Stomach (tissue), 9 donors: Measurements from ENCODE around the gene MYH11. TPM values are rescaled to one million over a fixed set of nuclear protein-coding genes. Genes with fewer than 3 reads are reported as not detected.
A peak's percentile ranks its signal among the peaks of the same experiment; 100 is the strongest.

Experiments
- DNase-seq, 2 donors: peaks; one replicate each; pipeline versions ENCODE4 v3.0.0 to v3.0.0-alpha.2; 2013 to 2019
- H3K27ac ChIP-seq, 5 donors: fragments of 200-600 bp in 4 of 5; sonication (generic) in 4 of 5; one replicate each; pipeline ENCODE4 v1.5.1; 2013 to 2019; ENCODE audit warnings: mild to moderate bottlenecking in 1 of 5, moderate library complexity in 1 of 5
- H3K27me3 ChIP-seq, 3 donors: fragments of 200-600 bp; sonication (generic); one replicate each; pipeline ENCODE4 v1.5.1; 2017 to 2019; ENCODE audit warnings: mixed run types in 1 of 3
- H3K36me3 ChIP-seq, 4 donors: fragments of 200-600 bp; sonication (generic); 1 replicate in 3 of 4; 2 replicates in 1 of 4; pipeline ENCODE4 v1.5.1; 2016 to 2019
- H3K4me1 ChIP-seq, 4 donors: fragments of 200-600 bp; sonication (generic); one replicate each; pipeline ENCODE4 v1.5.1; 2016 to 2019
- H3K4me3 ChIP-seq, 4 donors: fragments of 200-600 bp; sonication (generic) in 3 of 4; one replicate each; pipeline ENCODE4 v1.5.1; 2016 to 2019; ENCODE audit warnings: mild to moderate bottlenecking in 1 of 4
- H3K9me3 ChIP-seq, 4 donors: fragments of 200-600 bp; sonication (generic); one replicate each; pipeline ENCODE4 v1.5.1; 2016 to 2019
- EP300 ChIP-seq: sonication (generic); formaldehyde crosslinking; IDR thresholded peaks from one replicate; pipeline ENCODE4 v1.6.1; 2017; ENCODE audit warnings: antibody characterized with exemption
- POLR2A ChIP-seq, 4 donors: fragments of 450-650 bp; IDR thresholded peaks; one replicate each; pipeline ENCODE4 v1.6.1; 2016; ENCODE audit warnings: antibody characterized with exemption in 4 of 4, control low read depth in 2 of 4, mild to moderate bottlenecking in 1 of 4, moderate library complexity in 1 of 4
- POLR2AphosphoS5 ChIP-seq, 3 donors: sonication (generic); formaldehyde crosslinking; IDR thresholded peaks; one replicate each; pipeline ENCODE4 v1.6.1; 2016; ENCODE audit warnings: antibody characterized with exemption in 3 of 3
- WGBS, 5 donors: extraction: QIAGEN DNeasy Blood & Tissue Kit in 3 of 5; methylation state at CpG; one replicate each; pipeline versions ENCODE4 v1.1.5 to v1.1.7; 2013 to 2018; 5-methylcytosine and 5-hydroxymethylcytosine counted together
- intact Hi-C: fragments of 100-400 bp; cut with DNase I; formaldehyde crosslinking; loops from one replicate; pipeline ENCODE4 v1.15.1; 2023; ENCODE audit warnings: low total_unique reads
- polyA plus RNA-seq, 3 donors: library from polyadenylated mRNA; stranded (reverse); fragments of 200-250 nt; gene quantifications; one replicate each; pipeline ENCODE4 v1.2.3, GENCODE V29; 2013
- total RNA-seq, 5 donors: library from RNA; depleted of rRNA; stranded (reverse); fragments of >200 nt; gene quantifications; one replicate each; pipeline versions ENCODE4 v1.1.0 to v1.2.3, GENCODE V29; 2014 to 2016
- TF ChIP-seq, protein P1 (sequence below), 7 experiments: fragments of 450-650 bp in 4 of 7; fragments of 200-600 bp in 3 of 7; sonication (generic) in 3 of 7; IDR thresholded peaks; one replicate each; pipeline ENCODE4 v1.5.1; 2016 to 2019; ENCODE audit warnings: antibody characterized with exemption in 7 of 7, control low read depth in 2 of 7, mild to moderate bottlenecking in 1 of 7
- donor health status: healthy with polysubstance abuse.
- donor health status: Bipolar disorder and iron deficiency.
- donor health status: healthy.

The MYH11 gene
- total and polyA plus RNA-seq, 8 donors, result 33.8 to 3,048 (median 865) TPM

DNA sequence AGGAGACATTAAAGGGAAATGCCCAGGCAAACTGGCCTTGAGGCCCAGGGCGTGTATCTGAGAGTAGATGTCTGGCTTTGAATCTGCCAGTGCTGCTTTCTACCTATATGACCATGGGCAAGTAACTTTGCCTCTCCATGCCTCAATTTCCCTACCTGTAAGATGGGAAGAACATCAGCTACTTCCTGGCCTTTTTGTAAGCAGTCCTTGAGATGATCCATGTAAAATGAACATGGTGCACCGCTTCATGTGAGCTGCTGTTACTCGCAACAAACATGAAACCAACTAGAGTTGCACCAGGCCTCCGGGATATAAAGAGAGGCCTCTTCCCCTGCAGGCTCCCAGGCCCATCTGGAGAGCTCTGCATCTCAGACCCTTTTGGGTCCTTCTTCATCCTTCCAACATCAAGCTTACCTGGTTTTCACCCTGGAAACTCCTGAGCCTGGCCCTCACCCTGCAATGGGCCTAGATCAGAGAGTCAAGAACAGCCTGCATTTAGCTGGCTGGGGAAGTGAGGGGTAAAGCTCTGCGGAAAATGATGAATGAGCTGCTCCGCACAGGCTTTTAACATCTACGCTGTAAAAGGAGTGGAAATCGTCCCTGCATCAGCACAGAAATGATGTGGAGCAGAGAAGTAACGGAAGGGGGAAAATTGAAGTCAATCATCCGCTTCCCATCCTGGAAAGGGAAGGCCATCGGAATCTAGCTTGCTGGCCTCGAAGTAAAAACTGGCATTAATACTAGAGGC is 2.3 kb upstream of the MYH11 start:
- Histone ChIP-seq H3K4me3 (no peak overlapping the region), H3K4me1 (peaks cover 6 to 27% (median 22%) of the 10 kb centered on the region in 4 donors), H3K9me3 (no peaks in the 10 kb centered on the region), H3K36me3 (no peaks in the 10 kb centered on the region), H3K27me3 (peaks cover 0 to 42% (median 31%) of the 10 kb centered on the region in 3 donors), H3K27ac (peak overlapping the region in 4 of 5 donors; percentile 54 to 90 (median 83))
- intact Hi-C loops, result no loop called here
- DNase-seq, result peak in 1 of 2 donors; percentile 65
- TF ChIP-seq POLR2AphosphoS5 (IDR thresholded peaks at IDR 0.05) (peak in 1 of 3 donors; percentile 56), EP300 (no peak)
- WGBS, 5 donors, result 79 to 90% (median 84%) methylated on average over 12 of the region's 12 CpGs

DNA sequence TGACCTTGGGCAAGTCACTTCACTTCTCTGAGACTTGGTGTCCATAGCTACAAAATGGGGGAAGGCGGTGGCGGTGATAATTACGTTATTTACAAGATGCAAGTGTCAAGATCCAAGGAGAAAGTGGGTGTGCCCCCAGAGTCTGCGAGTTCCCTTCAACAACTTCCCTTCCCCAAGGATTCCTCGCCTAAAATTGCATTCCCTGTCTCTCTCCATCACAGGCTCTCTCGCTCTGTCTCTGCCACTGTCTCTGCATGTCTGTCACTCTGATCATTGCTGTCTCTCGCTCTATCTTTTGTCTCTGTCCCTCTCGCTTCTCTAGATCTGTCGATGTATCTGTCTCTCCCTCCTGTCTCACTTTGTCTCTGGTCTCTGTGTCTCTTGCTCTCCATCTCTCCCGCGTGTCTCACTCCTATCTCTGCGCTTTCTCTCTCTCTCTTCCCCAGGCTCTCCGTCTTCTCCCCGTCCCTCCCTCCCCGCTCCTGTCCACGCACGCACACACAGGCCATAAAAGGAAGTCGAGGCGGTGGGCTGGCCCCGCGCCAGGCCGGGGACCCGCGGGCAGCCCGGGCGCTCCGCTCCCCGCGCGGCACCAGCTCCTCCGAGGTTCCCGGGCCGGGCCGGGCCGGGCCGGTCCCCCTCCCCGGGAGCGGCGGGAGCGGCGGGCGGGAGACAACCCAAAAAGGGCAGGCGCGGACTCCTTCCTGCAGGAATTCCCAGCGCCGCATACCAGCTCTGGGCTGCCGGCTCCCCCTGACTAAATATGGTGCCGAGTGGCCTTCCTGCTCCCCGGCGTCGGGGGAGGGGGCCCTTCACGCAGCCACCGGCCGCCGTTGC is 1.1 kb upstream of the MYH11 start:
- intact Hi-C loops, result no loop called here
- Histone ChIP-seq H3K4me1 (peaks cover 6 to 27% (median 22%) of the 10 kb centered on the region in 4 donors), H3K4me3 (peak overlapping the region; percentile 37 to 51 (median 46)), H3K27ac (peak overlapping the region; percentile 55 to 90 (median 80)), H3K27me3 (peaks cover 0 to 42% (median 31%) of the 10 kb centered on the region in 3 donors), H3K9me3 (no peaks in the 10 kb centered on the region), H3K36me3 (peaks cover 0 to 9% (median 0%) of the 10 kb centered on the region in 4 donors)
- TF ChIP-seq EP300 (no peak), POLR2AphosphoS5 (IDR thresholded peaks at IDR 0.05) (peak in 1 of 3 donors; percentile 45)
- 2 to 4% (median 2%) methylated on average over 19 to 55 of the region's 55 CpGs for WGBS, 5 donors
- peak; percentile 27 to 79 for DNase-seq

DNA sequence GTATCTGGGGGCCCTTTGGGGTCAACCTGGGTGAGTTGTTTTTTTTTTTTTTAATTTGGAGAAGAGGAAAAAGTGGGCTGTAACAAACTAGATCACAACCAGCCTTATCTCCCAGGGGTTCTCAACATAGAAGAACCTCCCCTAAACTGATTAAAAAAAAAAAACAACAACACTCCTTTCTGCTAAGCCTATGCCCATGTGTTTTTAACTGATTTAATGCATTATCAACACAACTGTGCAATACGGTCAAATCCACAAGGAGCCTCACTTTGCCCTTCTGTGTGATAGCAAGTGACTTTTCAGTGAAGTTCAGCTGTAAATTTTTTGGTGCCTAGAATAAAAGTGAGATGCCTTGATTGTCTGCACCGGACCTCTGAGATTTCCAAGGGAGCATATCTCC is 646 bp downstream of the MYH11 start:
- WGBS, 5 donors, result 30 to 44% (median 35%) methylated on average over 2 of the region's 2 CpGs
- H3K9me3 ChIP-seq, result no peaks in the 10 kb centered on the region
- peak overlapping the region; percentile 37 to 51 (median 46) for H3K4me3 ChIP-seq
- peaks cover 0 to 10% (median 0%) of the 10 kb centered on the region in 4 donors for H3K36me3 ChIP-seq
- no peak for TF ChIP-seq POLR2A (IDR thresholded peaks at IDR 0.05)
- peaks cover 6 to 27% (median 22%) of the 10 kb centered on the region in 4 donors for H3K4me1 ChIP-seq
- no peak for DNase-seq
- peaks cover 0 to 42% (median 31%) of the 10 kb centered on the region in 3 donors for H3K27me3 ChIP-seq
- H3K27ac ChIP-seq, result peak overlapping the region in 4 of 5 donors; percentile 68 to 90 (median 83)
- intact Hi-C loops, result no loop called here

DNA sequence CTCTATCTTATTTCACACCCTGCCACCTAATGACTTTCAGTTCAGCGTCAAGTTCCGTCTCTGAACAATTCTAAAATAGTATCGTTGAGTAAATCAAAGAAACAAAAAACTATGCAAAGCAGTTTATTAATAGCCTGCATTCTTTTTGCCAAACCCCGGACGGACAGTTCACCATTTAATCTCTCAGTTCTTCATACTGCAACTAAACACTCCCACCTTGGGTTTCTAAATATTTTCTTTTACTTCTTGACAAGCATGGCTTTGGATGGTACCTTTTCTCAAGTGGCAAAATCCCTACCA is 1.2 kb downstream of the MYH11 start:
- peak overlapping the region in 4 of 5 donors; percentile 68 to 90 (median 83) for H3K27ac ChIP-seq
- TF ChIP-seq POLR2AphosphoS5 (IDR thresholded peaks at IDR 0.05) (no peak), POLR2A (IDR thresholded peaks at IDR 0.05) (no peak)

DNA sequence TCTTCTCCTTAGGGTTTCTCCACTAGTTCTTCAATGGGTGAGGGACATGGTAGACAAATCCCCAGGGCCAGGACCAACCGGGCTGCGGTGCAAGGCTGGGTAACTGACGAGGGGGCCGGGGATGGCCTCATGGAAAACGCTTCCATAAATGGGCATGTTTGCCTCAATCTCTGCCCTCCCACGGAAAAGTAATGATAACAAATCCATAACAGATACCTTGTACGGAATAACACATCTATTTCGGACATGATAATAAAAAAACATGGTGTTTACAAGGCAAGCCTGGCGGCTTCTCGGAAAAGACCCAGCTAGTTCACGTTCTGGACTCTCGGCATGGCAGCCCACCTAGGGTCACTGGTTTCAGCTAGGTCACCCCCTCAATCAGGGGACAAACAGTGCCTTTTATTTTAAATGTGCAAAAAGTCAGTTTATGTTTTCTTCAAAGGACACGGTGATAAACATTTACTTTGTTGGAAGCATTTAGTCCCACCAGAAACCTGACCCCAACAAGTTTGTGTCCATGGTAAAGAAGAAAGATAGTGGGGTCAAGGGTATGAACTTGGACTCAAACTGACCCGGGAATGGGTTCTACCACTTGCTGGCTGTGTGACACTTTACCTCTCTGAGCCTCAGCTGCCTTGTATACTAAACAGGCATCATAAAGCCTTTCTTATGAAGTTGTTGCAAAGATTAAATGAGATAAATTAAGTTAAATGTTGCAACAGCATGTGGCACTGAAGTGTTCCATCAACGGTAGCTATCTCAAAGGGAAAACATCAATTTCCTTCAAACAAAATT is 1.7 kb downstream of the MYH11 start:
- Histone ChIP-seq H3K36me3 (peaks cover 0 to 10% (median 0%) of the 10 kb centered on the region in 4 donors), H3K9me3 (no peaks in the 10 kb centered on the region), H3K27me3 (peaks cover 0 to 42% (median 31%) of the 10 kb centered on the region in 3 donors), H3K4me3 (peak overlapping the region; percentile 37 to 51 (median 46)), H3K4me1 (peaks cover 6 to 30% (median 23%) of the 10 kb centered on the region in 4 donors), H3K27ac (peak overlapping the region in 4 of 5 donors; percentile 68 to 90 (median 83))
- TF ChIP-seq EP300, result no peak
- TF ChIP-seq POLR2AphosphoS5 (IDR thresholded peaks at IDR 0.05), result peak in 2 of 3 donors; percentile 25 to 52
- intact Hi-C loops, result no loop called here
- DNase-seq, result peak in 1 of 2 donors; percentile 45
- WGBS, 5 donors, result 40 to 61% (median 57%) methylated on average over 15 of the region's 15 CpGs

More for the DNA sequence above, 1.2 kb downstream of the MYH11 start:
- WGBS, 5 donors, result 26 to 53% (median 44%) methylated on average over 5 of the region's 5 CpGs
- no peaks in the 10 kb centered on the region for H3K9me3 ChIP-seq
- H3K4me1 ChIP-seq, result peaks cover 6 to 27% (median 22%) of the 10 kb centered on the region in 4 donors
- DNase-seq, result no peak
- H3K36me3 ChIP-seq, result peaks cover 0 to 10% (median 0%) of the 10 kb centered on the region in 4 donors
- peaks cover 0 to 42% (median 31%) of the 10 kb centered on the region in 3 donors for H3K27me3 ChIP-seq
- H3K4me3 ChIP-seq, result peak overlapping the region; percentile 37 to 51 (median 46)
- intact Hi-C loops, result no loop called here

DNA sequence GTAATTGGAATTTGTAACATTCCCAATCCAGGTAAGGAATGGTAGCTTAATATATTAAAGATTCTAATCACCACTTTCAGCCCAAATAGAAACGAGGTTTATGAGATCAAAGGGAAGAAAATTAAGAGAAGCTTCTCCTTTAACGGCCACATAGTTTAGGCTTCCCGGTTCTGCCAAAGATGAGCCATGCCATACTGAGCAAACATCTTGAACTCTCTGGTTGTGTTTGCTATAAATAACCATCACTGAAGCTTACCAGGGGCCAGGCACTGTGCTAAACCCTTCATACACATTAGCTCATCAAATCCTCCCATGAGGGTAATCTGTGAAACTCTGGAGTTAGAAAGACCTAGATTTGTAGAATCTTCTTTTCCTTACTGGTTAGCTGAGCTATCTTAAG is 2.8 kb downstream of the MYH11 start:
- DNase-seq, result no peak
- WGBS, 5 donors, result 41 to 64% (median 58%) methylated on average over 3 of the region's 3 CpGs
- H3K4me3 ChIP-seq, result peak overlapping the region; percentile 37 to 51 (median 46)
- H3K27ac ChIP-seq, result peak overlapping the region in 4 of 5 donors; percentile 68 to 90 (median 83)
- H3K27me3 ChIP-seq, result peaks cover 0 to 42% (median 31%) of the 10 kb centered on the region in 3 donors
- intact Hi-C loops, result no loop called here
- H3K9me3 ChIP-seq, result no peaks in the 10 kb centered on the region
- H3K4me1 ChIP-seq, result peaks cover 6 to 37% (median 21%) of the 10 kb centered on the region in 4 donors
- TF ChIP-seq, protein P1, sequence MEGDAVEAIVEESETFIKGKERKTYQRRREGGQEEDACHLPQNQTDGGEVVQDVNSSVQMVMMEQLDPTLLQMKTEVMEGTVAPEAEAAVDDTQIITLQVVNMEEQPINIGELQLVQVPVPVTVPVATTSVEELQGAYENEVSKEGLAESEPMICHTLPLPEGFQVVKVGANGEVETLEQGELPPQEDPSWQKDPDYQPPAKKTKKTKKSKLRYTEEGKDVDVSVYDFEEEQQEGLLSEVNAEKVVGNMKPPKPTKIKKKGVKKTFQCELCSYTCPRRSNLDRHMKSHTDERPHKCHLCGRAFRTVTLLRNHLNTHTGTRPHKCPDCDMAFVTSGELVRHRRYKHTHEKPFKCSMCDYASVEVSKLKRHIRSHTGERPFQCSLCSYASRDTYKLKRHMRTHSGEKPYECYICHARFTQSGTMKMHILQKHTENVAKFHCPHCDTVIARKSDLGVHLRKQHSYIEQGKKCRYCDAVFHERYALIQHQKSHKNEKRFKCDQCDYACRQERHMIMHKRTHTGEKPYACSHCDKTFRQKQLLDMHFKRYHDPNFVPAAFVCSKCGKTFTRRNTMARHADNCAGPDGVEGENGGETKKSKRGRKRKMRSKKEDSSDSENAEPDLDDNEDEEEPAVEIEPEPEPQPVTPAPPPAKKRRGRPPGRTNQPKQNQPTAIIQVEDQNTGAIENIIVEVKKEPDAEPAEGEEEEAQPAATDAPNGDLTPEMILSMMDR (IDR thresholded peaks at IDR 0.05), result no peak
- TF ChIP-seq POLR2AphosphoS5 (IDR thresholded peaks at IDR 0.05) (peak in 1 of 3 donors; percentile 59), POLR2A (IDR thresholded peaks at IDR 0.05) (no peak), EP300 (no peak)
- peaks cover 0 to 10% (median 0%) of the 10 kb centered on the region in 4 donors for H3K36me3 ChIP-seq
